ENCODE measurements around the gene ANKRD36.
"Not testable (repeated sequence)": the region's sequence is repeated elsewhere in the genome, so short reads cannot be mapped to it uniquely, and the experiment has no call there.

ANKRD36 gene

DNA sequence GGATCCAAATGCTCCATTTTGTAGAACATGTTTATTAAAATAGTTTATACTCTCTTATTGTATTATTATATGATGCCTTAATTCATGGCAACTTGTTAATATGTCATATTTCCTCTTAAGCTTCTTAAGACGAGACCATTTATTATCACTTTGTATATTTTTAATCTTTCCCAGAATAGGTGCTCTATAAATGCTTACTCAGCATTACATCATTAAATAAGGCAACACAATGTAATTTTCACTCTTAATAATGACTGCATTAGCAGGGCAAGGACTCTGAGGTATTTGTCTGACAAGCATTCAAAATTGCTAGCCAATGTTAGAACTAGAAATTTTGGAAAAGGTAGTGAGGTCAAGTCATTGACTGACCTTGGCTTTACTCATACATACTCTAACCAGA lies 180.7 kb downstream of the ANKRD36 start:
- not testable (repeated sequence) for DNase-seq (ENCODE audit: low spot score)

Measured in SW480 (cell line).